ENCODE data around the gene CABP1. TPM values are rescaled to one million over a fixed set of nuclear protein-coding genes. Genes with fewer than 3 reads are reported as not detected.

CABP1 gene
- total RNA-seq, 1 donor from 2014 or later = 0.30 TPM

GRCh38 chr12:120652656-120653435 lies 12.4 kb downstream of the CABP1 start:
- ATAC-seq (no peak), DNase-seq (peak; percentile 16)
- H3K4me1 ChIP-seq = peaks cover 15% of the 10 kb centered on the region
- no peaks in the 10 kb centered on the region for H3K9me3 ChIP-seq
- peaks cover 16% of the 10 kb centered on the region for H3K27me3 ChIP-seq (ENCODE audit: low read depth)
- H3K27ac ChIP-seq = no peak overlapping the region
- H3K4me3 ChIP-seq = no peak overlapping the region
- intact Hi-C loops (cut with DNase I) = no loop called here
- TF ChIP-seq CTCF (IDR thresholded peaks at IDR 0.05) = no peak
- H3K36me3 ChIP-seq = no peaks in the 10 kb centered on the region

- no peak for ATAC-seq
- intact Hi-C loops (cut with DNase I) = no loop called here
Measured at GRCh38 chr12:120653611-120654010, 13.2 kb downstream of the CABP1 start.

GRCh38 chr12:120654656-120655055 lies 14.2 kb downstream of the CABP1 start:
- ATAC-seq = no peak

More at GRCh38 chr12:120653611-120654010, 13.2 kb downstream of the CABP1 start:
- peak; percentile 36 for DNase-seq
- H3K36me3 ChIP-seq = no peaks in the 10 kb centered on the region
- TF ChIP-seq CTCF (IDR thresholded peaks at IDR 0.05) = no peak
- no peak overlapping the region for H3K4me3 ChIP-seq
- H3K27ac ChIP-seq = no peak overlapping the region
- H3K9me3 ChIP-seq = no peaks in the 10 kb centered on the region
- H3K27me3 ChIP-seq (ENCODE audit: low read depth) = peaks cover 16% of the 10 kb centered on the region
- H3K4me1 ChIP-seq = peaks cover 15% of the 10 kb centered on the region

GRCh38 chr12:120656008-120656407 lies 15.6 kb downstream of the CABP1 start:
- intact Hi-C loops (cut with DNase I) = no loop called here
- Histone ChIP-seq H3K4me3 (no peak overlapping the region), H3K27me3 (ENCODE audit: low read depth) (peaks cover 3% of the 10 kb centered on the region), H3K36me3 (no peaks in the 10 kb centered on the region), H3K9me3 (no peaks in the 10 kb centered on the region), H3K4me1 (no peaks in the 10 kb centered on the region), H3K27ac (no peak overlapping the region)
- TF ChIP-seq CTCF (IDR thresholded peaks at IDR 0.05) = no peak
- ATAC-seq = no peak
- DNase-seq = no peak

More at GRCh38 chr12:120654656-120655055, 14.2 kb downstream of the CABP1 start:
- Histone ChIP-seq H3K9me3 (no peaks in the 10 kb centered on the region), H3K36me3 (no peaks in the 10 kb centered on the region), H3K4me3 (no peak overlapping the region), H3K27ac (no peak overlapping the region), H3K4me1 (peaks cover 5% of the 10 kb centered on the region), H3K27me3 (ENCODE audit: low read depth) (peaks cover 13% of the 10 kb centered on the region)
- TF ChIP-seq CTCF (IDR thresholded peaks at IDR 0.05) = no peak
- DNase-seq = no peak
- intact Hi-C loops (cut with DNase I) = no loop called here

GRCh38 chr12:120658286-120659150 lies 18.1 kb downstream of the CABP1 start:
- no peaks in the 10 kb centered on the region for H3K27me3 ChIP-seq (ENCODE audit: low read depth)
- no peaks in the 10 kb centered on the region for H3K36me3 ChIP-seq
- no peak for ATAC-seq
- peak; percentile 28 for DNase-seq
- no peaks in the 10 kb centered on the region for H3K4me1 ChIP-seq
- intact Hi-C loops (cut with DNase I) = no loop called here
- TF ChIP-seq CTCF (IDR thresholded peaks at IDR 0.05) = no peak
- no peak overlapping the region for H3K4me3 ChIP-seq
- H3K9me3 ChIP-seq = no peaks in the 10 kb centered on the region
- no peak overlapping the region for H3K27ac ChIP-seq
